ENCODE data around the gene TMEM18.

DNA sequence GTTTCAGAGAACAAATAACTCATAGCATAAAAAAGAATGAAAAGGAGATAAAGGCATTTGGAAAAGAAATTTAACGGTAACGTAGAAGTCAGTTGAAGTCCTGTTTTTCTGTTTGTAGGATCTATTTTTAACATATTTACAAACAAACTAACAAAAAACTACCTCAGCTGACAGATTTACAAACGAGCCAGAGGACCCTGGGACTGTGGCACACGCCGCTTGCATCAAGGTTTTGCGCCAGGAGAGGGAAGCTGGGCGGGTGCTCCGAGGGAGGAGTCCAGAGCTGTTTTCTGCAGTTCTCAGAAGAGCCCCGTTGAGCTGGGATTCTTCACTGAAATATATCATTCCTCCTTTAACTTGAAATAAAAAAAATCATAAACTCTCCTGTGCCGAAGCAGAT lies 13.6 kb upstream of the TMEM18 start:
- no peak for TF ChIP-seq ZBTB33 (CRISPR knock-in tag; IDR thresholded peaks at IDR 0.05)
- no peak for TF ChIP-seq ATF3 (CRISPR knock-in tag; IDR thresholded peaks at IDR 0.05)
- no peak for TF ChIP-seq ARID3A (IDR thresholded peaks at IDR 0.05; ENCODE audit: low read depth, low read length)
- no peak for TF ChIP-seq POLR2AphosphoS5 (IDR thresholded peaks at IDR 0.05; ENCODE audit: low read depth, low read length)
- no peak for TF ChIP-seq ZZZ3 (CRISPR knock-in tag; IDR thresholded peaks at IDR 0.05; ENCODE audit: borderline replicate concordance)

All from HepG2 (cell line).